GM10248 (cell line): Measurements from ENCODE around the gene MAT1A.
"Not testable (repeated sequence)": the region's sequence is repeated elsewhere in the genome, so short reads cannot be mapped to it uniquely, and the experiment has no call there.

Experiments
- CTCF ChIA-PET: fragments of 300-600 bp; sonication (Branson Sonifier 250); formaldehyde crosslinking; extraction: SDS; loops from one replicate; lab custom pipeline; 2021; ENCODE audit warnings: antibody characterized with exemption; lab: Yijun Ruan, JAX
- POLR2A ChIA-PET: fragments of 350-650 bp; sonication (Branson Sonifier 250); formaldehyde crosslinking; extraction: SDS; loops from one replicate; lab custom pipeline; 2020; ENCODE audit warnings: antibody characterized with exemption; lab: Yijun Ruan, JAX
- DNase-seq: peaks from one replicate; pipeline ENCODE4 v3.0.0; 2012; ENCODE audit errors: extremely low spot score
- CTCF ChIP-seq: IDR thresholded peaks from 2 replicates; pipeline ENCODE4 v1.5.1; 2012; ENCODE audit warnings: mild to moderate bottlenecking, low read depth; ENCODE audit errors: extremely low read depth, missing control alignments, control extremely low read depth

Gene MAT1A

GRCh38 chr10:80260295-80261243 is 28.9 kb downstream of the MAT1A start:
- TF ChIP-seq CTCF = peak; percentile 97
- ChIA-PET POLR2A (no interaction called here), CTCF (interaction anchor here (0.6 to 5.4 kb wide), 20 partner anchors 8 to 698 kb away, joined by 3 to 43 read pairs (median 4); no protein-coding TSS in a partner anchor)
- peak; percentile 55 for DNase-seq

- ChIA-PET CTCF (interaction anchor here (1.1 to 5.4 kb wide), 4 partner anchors 15 to 175 kb away, joined by 3 to 43 read pairs (median 10); no protein-coding TSS in a partner anchor), POLR2A (no interaction called here)
- TF ChIP-seq CTCF = no peak
- no peak for DNase-seq
Measured at GRCh38 chr10:80259405-80259871, 30.0 kb downstream of the MAT1A start.

GRCh38 chr10:80256798-80257197 is 32.7 kb downstream of the MAT1A start:
- POLR2A ChIA-PET = not testable (repeated sequence)
- peak; percentile 33 for TF ChIP-seq CTCF
- peak; percentile 24 for DNase-seq
- CTCF ChIA-PET = interaction anchor here (1.0 to 1.4 kb wide), 2 partner anchors 113 to 119 kb away, joined by 4 read pairs; no protein-coding TSS in a partner anchor

GRCh38 chr10:80254726-80255125 is 34.7 kb downstream of the MAT1A start:
- POLR2A ChIA-PET, DNase-seq, CTCF ChIA-PET: not testable (repeated sequence)

- CTCF ChIA-PET = interaction anchor here (1.1 to 1.2 kb wide), 2 partner anchors 37 to 107 kb away, joined by 3 read pairs; no protein-coding TSS in a partner anchor
- POLR2A ChIA-PET, DNase-seq: not testable (repeated sequence)
Measured at GRCh38 chr10:80253963-80254271, 35.5 kb downstream of the MAT1A start.

GRCh38 chr10:80253266-80253962 is 36.0 kb downstream of the MAT1A start:
- peak; percentile 18 for DNase-seq
- CTCF ChIA-PET = interaction anchor here (1.1 to 2.2 kb wide), 6 partner anchors 7 to 110 kb away, joined by 3 to 11 read pairs (median 3); no protein-coding TSS in a partner anchor
- POLR2A ChIA-PET = interaction anchor here (0.6 kb wide), 1 partner anchor 255 kb away, joined by 3 read pairs; no protein-coding TSS in a partner anchor

More at GRCh38 chr10:80253266-80253962, 36.0 kb downstream of the MAT1A start:
- no peak for TF ChIP-seq CTCF
